K562 (cell line): ENCODE data around the gene SEPTIN6. TPM values are rescaled to one million over a fixed set of nuclear protein-coding genes. Genes with fewer than 3 reads are reported as not detected.

ENCODE experiments used
- ATAC-seq: fragments of 200-7000 bp; cut with Tn5 transposase; 3 replicates; pipeline ENCODE4 v1.9.1; 2020; ENCODE audit warnings: moderate library complexity
- BruUV-seq: library from RNA; stranded (reverse); fragments of 400-500 nt; replicated peaks from 2 replicates; lab custom pipeline; 2021; lab: Mats Ljungman, UMichigan
- CTCF ChIA-PET: fragments of 300-600 bp; formaldehyde crosslinking; extraction: SDS; loops from one replicate; lab custom pipeline; 2021; ENCODE audit warnings: low intra/inter-chr PET ratio; lab: Yijun Ruan, JAX
- POLR2A ChIA-PET: fragments of 300-600, 350-650 bp; sonication (Branson Sonifier 250); formaldehyde crosslinking; extraction: SDS; loops from one replicate; lab custom pipeline; 2021; ENCODE audit warnings: antibody characterized with exemption, inconsistent platforms; lab: Yijun Ruan, JAX
- DNase-seq, 4 experiments: peaks; one replicate each; pipeline versions ENCODE4 v3.0.0 to v3.0.0-alpha.2; 2011 to 2018; ENCODE audit warnings: low spot score in 3 of 4, mixed read lengths in 3 of 4; ENCODE audit errors: extremely low read depth in 1 of 4
- FAIRE-seq: peaks from 2 replicates; lab custom pipeline; 2011; peaks lifted over from hg19 to GRCh38; lab: Jason Lieb, UNC
- H2AFZ ChIP-seq: 2 replicates; pipeline ENCODE4 v1.6.0; 2011; ENCODE audit warnings: low read depth, low read length, control low read depth, inconsistent platforms
- H3K27ac ChIP-seq: fragments of 200-600 bp; 3 replicates; pipeline ENCODE4 v1.8.0; 2011; ENCODE audit warnings: low read depth, mild to moderate bottlenecking, control low read depth, inconsistent platforms, low read length, moderate library complexity, mixed read lengths; ENCODE audit errors: extremely low read depth
- H3K27me3 ChIP-seq, 2 experiments: fragments of 300-600 bp in 1 of 2; 2 replicates in 1 of 2; 3 replicates in 1 of 2; pipeline versions ENCODE4 v1.6.0 to v1.8.0; 2011; ENCODE audit warnings: inconsistent platforms in 2 of 2, low read length in 2 of 2, mild to moderate bottlenecking in 1 of 2, mixed read lengths in 1 of 2, moderate library complexity in 1 of 2; ENCODE audit not compliant: control insufficient read depth in 2 of 2, insufficient read depth in 2 of 2
- H3K36me3 ChIP-seq: fragments of 300-600 bp; 3 replicates; pipeline ENCODE4 v1.8.0; 2011; ENCODE audit warnings: mild to moderate bottlenecking, low read length, inconsistent platforms; ENCODE audit not compliant: control insufficient read depth, insufficient read depth
- H3K4me1 ChIP-seq, 2 experiments: fragments of 200-600 bp in 1 of 2; replicated peaks in 1 of 2; 2 replicates in 1 of 2; 3 replicates in 1 of 2; pipeline versions ENCODE4 v1.5.1 to v1.8.0; 2011; ENCODE audit warnings: inconsistent platforms in 2 of 2, low read length in 2 of 2, mild to moderate bottlenecking in 1 of 2, mixed read lengths in 1 of 2, moderate library complexity in 1 of 2; ENCODE audit not compliant: control insufficient read depth in 2 of 2, insufficient read depth in 2 of 2
- H3K4me2 ChIP-seq: 2 replicates; pipeline ENCODE4 v1.6.1; 2011; ENCODE audit warnings: low read length, control low read depth, inconsistent platforms, mixed read lengths; ENCODE audit not compliant: insufficient read depth
- H3K4me3 ChIP-seq: fragments of 200-600 bp; sonication (generic), shearing (Covaris generic); 2 replicates; pipeline ENCODE4 v1.5.1; 2016; ENCODE audit warnings: control low read depth, inconsistent platforms
- H3K79me2 ChIP-seq: fragments of 200-600 bp; 3 replicates; pipeline ENCODE4 v1.8.0; 2011; ENCODE audit warnings: low read length, inconsistent platforms; ENCODE audit not compliant: control insufficient read depth, insufficient read depth
- H3K9ac ChIP-seq, 2 experiments: 2 replicates each; pipeline versions ENCODE4 v1.6.0 to v1.6.1; 2011; ENCODE audit warnings: low read depth in 2 of 2, low read length in 2 of 2, control low read depth in 1 of 2, inconsistent platforms in 1 of 2, mild to moderate bottlenecking in 1 of 2, mixed read lengths in 1 of 2; ENCODE audit not compliant: insufficient read depth in 1 of 2
- H3K9me1 ChIP-seq: one replicate; pipeline ENCODE4 v1.6.0; 2011; ENCODE audit warnings: inconsistent platforms, mild to moderate bottlenecking, low read length, moderate library complexity; ENCODE audit not compliant: control insufficient read depth, insufficient read depth
- H3K9me3 ChIP-seq: replicated peaks from 2 replicates; pipeline ENCODE4 v1.5.1; 2011; ENCODE audit warnings: low read depth, low read length, inconsistent platforms; ENCODE audit not compliant: control insufficient read depth, insufficient read depth
- H4K20me1 ChIP-seq: replicated peaks from 2 replicates; pipeline ENCODE4 v1.6.1; 2011; ENCODE audit warnings: low read length, inconsistent platforms, mixed read lengths; ENCODE audit not compliant: control insufficient read depth, insufficient read depth
- CBX3 ChIP-seq, 2 experiments: IDR thresholded peaks; 1 replicate in 1 of 2; 2 replicates in 1 of 2; pipeline ENCODE4 v1.6.1; 2012; ENCODE audit warnings: inconsistent platforms in 2 of 2, low read length in 2 of 2, borderline replicate concordance in 1 of 2, control low read depth in 1 of 2
- HLTF ChIP-seq: fragments of 450-650 bp; IDR thresholded peaks from 2 replicates; pipeline ENCODE4 v1.6.1; 2016
- KAT8 ChIP-seq: fragments of 450-650 bp; IDR thresholded peaks from 2 replicates; pipeline ENCODE4 v1.6.1; 2016; ENCODE audit warnings: low read depth, mild to moderate bottlenecking
- KLF6 ChIP-seq: fragments of 250-450 bp; sonication (Bioruptor Pico); IDR thresholded peaks from 2 replicates; pipeline ENCODE4 v1.4.0; 2020; ENCODE audit warnings: mild to moderate bottlenecking, moderate library complexity, borderline replicate concordance
- MLLT1 ChIP-seq, 2 experiments: fragments of 450-650 bp; IDR thresholded peaks; 2 replicates each; pipeline ENCODE4 v1.6.1; 2016
- NFRKB ChIP-seq: fragments of 450-650 bp; IDR thresholded peaks from 2 replicates; pipeline ENCODE4 v1.6.1; 2016; ENCODE audit warnings: low read depth
- ZNF217 ChIP-seq: sonication (generic); formaldehyde crosslinking; IDR thresholded peaks from 2 replicates; pipeline ENCODE4 v1.8.0; 2022; ENCODE audit warnings: mild to moderate bottlenecking, missing genetic modification reagents
- ZNF224 ChIP-seq: sonication (generic); formaldehyde crosslinking; IDR thresholded peaks from 2 replicates; pipeline ENCODE4 v1.8.0; 2022; ENCODE audit warnings: mild to moderate bottlenecking, missing genetic modification reagents
- ZNF41 ChIP-seq: fragments of 250-450 bp; sonication (Bioruptor Pico); conservative IDR thresholded peaks from 2 replicates; pipeline ENCODE4 v1.4.0; 2020; ENCODE audit warnings: mild to moderate bottlenecking
- ZNF707 ChIP-seq: fragments of 250-450 bp; sonication (Bioruptor Pico); conservative IDR thresholded peaks from 2 replicates; pipeline ENCODE4 v1.8.0; 2022; ENCODE audit warnings: inconsistent platforms, mild to moderate bottlenecking, moderate library complexity
- WGBS: fragments of 100-300 bp; shearing (Covaris generic); methylation state at CpG from one replicate; pipeline ENCODE4 v1.1.6; 2016; ENCODE audit warnings: low coverage, mixed read lengths; ENCODE audit not compliant: insufficient coverage; ENCODE audit errors: missing lambda C conversion rate; 5-methylcytosine and 5-hydroxymethylcytosine counted together
- in situ Hi-C: fragments of 300-500 bp; cut with MboI; formaldehyde crosslinking; loops from 4 replicates; pipeline ENCODE4 v1.15.0; 2018; ENCODE audit warnings: inconsistent platforms, mixed read lengths
- intact Hi-C: fragments of 100-400 bp; cut with micrococcal nuclease; formaldehyde crosslinking; loops from 2 replicates; pipeline ENCODE4 v1.14.2; 2022
- polyA plus RNA-seq, 8 experiments: library from polyadenylated mRNA; depleted of rRNA in 4 of 8; stranded (reverse) in 5 of 8; unstranded in 3 of 8; fragments of >200 nt; fragmentation: Nextera tagmentation in 2 of 8; fragmentation: Illumina TruSeq in 1 of 8; extraction: Ambion mirVana in 2 of 8; extraction: Trizol in 1 of 8; gene quantifications; 2 replicates each; pipeline versions ENCODE4 v1.2.1 to v1.2.3, GENCODE V29; 2011 to 2014; ENCODE audit warnings: inconsistent platforms in 1 of 8, missing spikeins in 1 of 8
- total RNA-seq, 7 experiments: library from RNA; depleted of rRNA in 6 of 7; stranded (reverse); fragments of >200 nt in 6 of 7; fragmentation: Illumina TruSeq in 2 of 7; extraction: Trizol in 2 of 7; gene quantifications; 2 replicates each; pipeline versions ENCODE4 v1.2.1 to v1.2.3, GENCODE V29; 2011 to 2021; ENCODE audit warnings: low replicate concordance in 1 of 7
- TF ChIP-seq, protein P1 (sequence below): sonication (generic); formaldehyde crosslinking; IDR thresholded peaks from 2 replicates; pipeline ENCODE4 v1.8.0; 2022; ENCODE audit warnings: mild to moderate bottlenecking, missing genetic modification reagents

The SEPTIN6 gene
- total and polyA plus RNA-seq, 9 of the 15 experiments (the other 6 are each of a cell fraction or from before 2014, with no cell fraction given): 8.4 to 67.0 (median 37.8) TPM

DNA sequence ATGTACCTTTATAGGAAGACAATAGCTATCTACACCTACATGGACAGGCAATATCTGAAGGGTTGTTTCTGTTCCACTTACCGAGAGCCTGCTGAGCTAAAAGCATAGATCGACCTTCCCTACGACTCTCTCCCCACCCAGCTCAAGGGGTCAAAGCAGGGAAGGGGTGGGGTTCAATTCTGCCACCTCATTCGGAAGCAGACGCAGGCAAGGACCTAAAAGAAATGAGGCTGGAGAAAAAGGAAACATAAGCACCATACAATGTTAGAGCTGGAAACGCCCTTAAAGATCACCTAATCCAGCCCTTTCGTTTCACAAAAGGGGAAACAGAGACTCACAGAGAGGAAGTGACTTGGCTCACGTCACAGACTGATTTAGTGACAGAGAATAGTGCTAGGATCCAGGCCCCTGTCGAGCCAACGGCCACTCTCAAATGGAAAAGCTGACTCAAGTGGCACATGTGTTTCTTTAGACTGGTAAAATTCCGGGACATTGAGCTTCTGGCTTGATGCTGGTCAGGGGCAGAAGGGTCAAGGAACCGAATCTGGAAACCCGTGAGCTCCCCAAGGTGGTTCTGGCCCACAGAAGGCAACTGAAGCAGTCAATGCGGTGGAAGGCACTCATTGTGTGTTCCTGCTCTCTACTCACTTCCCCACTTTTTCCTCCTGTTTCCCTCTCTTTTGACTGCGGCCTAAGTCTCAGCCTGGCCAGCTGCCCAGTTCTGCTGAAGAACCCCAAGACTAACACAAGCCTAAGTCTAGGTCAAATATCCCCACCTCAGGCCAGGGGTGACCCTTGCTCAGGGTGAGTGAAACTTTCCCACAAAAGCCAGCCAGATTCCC, 7.5 kb downstream of the SEPTIN6 start:
- in situ Hi-C loops: no loop called here
- no peaks in the 10 kb centered on the region for H3K27me3 ChIP-seq
- peak overlapping the region; percentile 2; the same call in 1 of the 2 replicates for H3K4me3 ChIP-seq
- ChIA-PET CTCF (no interaction called here), POLR2A (interaction anchor here (0.6 to 5.6 kb wide), 5 partner anchors 11 to 626 kb away, joined by 3 to 39 read pairs (median 3); partner anchors contain the start of genes RPL39 and UBE2A)
- 0 out of 3 replicates have a peak, but pooled peaks cover 4% of the 10 kb centered on the region for H3K36me3 ChIP-seq
- DNase-seq: peak in 2 of 4 experiments; percentile 46 to 65
- H3K9ac ChIP-seq: peak overlapping the region; percentile 73 to 85
- 3% methylated on average over 13 of the region's 15 CpGs for WGBS
- FAIRE-seq: peak; percentile 78
- intact Hi-C loops: no loop called here
- H3K4me2 ChIP-seq: peak overlapping the region; percentile 67
- peak overlapping the region; percentile 72 for H2AFZ ChIP-seq
- H3K27ac ChIP-seq: peak overlapping the region; percentile 89
- ATAC-seq: peak; percentile 66
- TSS peak; percentile 90 for BruUV-seq
- no peaks in the 10 kb centered on the region for H3K9me1 ChIP-seq
- H3K4me1 ChIP-seq: peaks cover 10 to 43% of the 10 kb centered on the region in 2 experiments; a peak in 4 of 5 replicates
- no peaks in the 10 kb centered on the region for H3K9me3 ChIP-seq
- no peaks in the 10 kb centered on the region for H4K20me1 ChIP-seq
- H3K79me2 ChIP-seq: peaks cover 88% of the 10 kb centered on the region
- no peak for TF ChIP-seq KLF6 (CRISPR knock-in tag)
- no peak for TF ChIP-seq ZNF707 (CRISPR knock-in tag)
- TF ChIP-seq, protein P1, sequence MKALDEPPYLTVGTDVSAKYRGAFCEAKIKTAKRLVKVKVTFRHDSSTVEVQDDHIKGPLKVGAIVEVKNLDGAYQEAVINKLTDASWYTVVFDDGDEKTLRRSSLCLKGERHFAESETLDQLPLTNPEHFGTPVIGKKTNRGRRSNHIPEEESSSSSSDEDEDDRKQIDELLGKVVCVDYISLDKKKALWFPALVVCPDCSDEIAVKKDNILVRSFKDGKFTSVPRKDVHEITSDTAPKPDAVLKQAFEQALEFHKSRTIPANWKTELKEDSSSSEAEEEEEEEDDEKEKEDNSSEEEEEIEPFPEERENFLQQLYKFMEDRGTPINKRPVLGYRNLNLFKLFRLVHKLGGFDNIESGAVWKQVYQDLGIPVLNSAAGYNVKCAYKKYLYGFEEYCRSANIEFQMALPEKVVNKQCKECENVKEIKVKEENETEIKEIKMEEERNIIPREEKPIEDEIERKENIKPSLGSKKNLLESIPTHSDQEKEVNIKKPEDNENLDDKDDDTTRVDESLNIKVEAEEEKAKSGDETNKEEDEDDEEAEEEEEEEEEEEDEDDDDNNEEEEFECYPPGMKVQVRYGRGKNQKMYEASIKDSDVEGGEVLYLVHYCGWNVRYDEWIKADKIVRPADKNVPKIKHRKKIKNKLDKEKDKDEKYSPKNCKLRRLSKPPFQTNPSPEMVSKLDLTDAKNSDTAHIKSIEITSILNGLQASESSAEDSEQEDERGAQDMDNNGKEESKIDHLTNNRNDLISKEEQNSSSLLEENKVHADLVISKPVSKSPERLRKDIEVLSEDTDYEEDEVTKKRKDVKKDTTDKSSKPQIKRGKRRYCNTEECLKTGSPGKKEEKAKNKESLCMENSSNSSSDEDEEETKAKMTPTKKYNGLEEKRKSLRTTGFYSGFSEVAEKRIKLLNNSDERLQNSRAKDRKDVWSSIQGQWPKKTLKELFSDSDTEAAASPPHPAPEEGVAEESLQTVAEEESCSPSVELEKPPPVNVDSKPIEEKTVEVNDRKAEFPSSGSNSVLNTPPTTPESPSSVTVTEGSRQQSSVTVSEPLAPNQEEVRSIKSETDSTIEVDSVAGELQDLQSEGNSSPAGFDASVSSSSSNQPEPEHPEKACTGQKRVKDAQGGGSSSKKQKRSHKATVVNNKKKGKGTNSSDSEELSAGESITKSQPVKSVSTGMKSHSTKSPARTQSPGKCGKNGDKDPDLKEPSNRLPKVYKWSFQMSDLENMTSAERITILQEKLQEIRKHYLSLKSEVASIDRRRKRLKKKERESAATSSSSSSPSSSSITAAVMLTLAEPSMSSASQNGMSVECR: no peak
- peak; percentile 31; the same call in 1 of the 2 replicates for TF ChIP-seq NFRKB
- TF ChIP-seq CBX3 (IDR thresholded peaks at IDR 0.05; ENCODE audit: borderline replicate concordance in 1 of 2, low read length in 2 of 2): no peak
- TF ChIP-seq KAT8: no peak
- no peak for TF ChIP-seq ZNF41 (CRISPR knock-in tag)
- no peak for TF ChIP-seq HLTF
- TF ChIP-seq MLLT1 (IDR thresholded peaks at IDR 0.05): no peak
- TF ChIP-seq ZNF224 (CRISPR knock-in tag): no peak
- no peak for TF ChIP-seq ZNF217 (CRISPR knock-in tag)
